Measurements from ENCODE around the gene PRKAG2. TPM values are rescaled to one million over a fixed set of nuclear protein-coding genes. Genes with fewer than 3 reads are reported as not detected.

The PRKAG2 gene
- total and polyA plus RNA-seq, 4 donors, result 17.5 to 33.3 (median 23.9) TPM

DNA sequence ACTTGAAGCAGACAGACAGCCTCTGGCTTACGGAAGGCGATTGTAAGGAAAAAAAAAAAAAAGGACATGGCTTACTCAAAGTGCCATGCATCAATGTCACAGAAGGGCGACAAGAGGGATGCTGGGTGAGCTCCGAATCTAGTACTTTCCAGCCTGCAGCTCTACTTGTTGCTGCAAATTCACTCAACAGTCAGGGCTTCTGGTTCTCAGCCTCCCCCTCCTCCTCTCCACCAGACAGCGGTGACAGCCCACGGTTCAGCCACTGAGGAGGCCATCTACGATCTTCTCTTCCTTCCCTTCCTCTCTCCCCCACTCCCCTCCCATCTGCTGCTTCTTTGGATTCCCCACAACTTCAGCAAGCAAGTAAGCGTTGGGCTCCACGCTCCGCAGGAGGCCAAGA, 63.5 kb downstream of the PRKAG2 start:
- ATAC-seq (ENCODE audit: insufficient read depth, low FRiP score) (no peak), DNase-seq (no peak)
- Histone ChIP-seq H3K36me3 (ENCODE audit: control insufficient read depth in 4 of 4, insufficient read depth in 4 of 4, low read length in 4 of 4) (no peaks in the 10 kb centered on the region), H3K4me1 (ENCODE audit: control insufficient read depth in 5 of 5, insufficient read depth in 5 of 5, low read length in 5 of 5) (peaks cover 0 to 11% (median 0%) of the 10 kb centered on the region in 5 donors), H3K27me3 (ENCODE audit: control insufficient read depth in 3 of 3, insufficient read depth in 3 of 3, low read length in 2 of 3) (peaks cover 0 to 13% (median 0%) of the 10 kb centered on the region in 3 donors), H3K9me3 (ENCODE audit: control insufficient read depth in 4 of 4, insufficient read depth in 3 of 4, low read length in 3 of 4) (no peaks in the 10 kb centered on the region), H3K9ac (ENCODE audit: insufficient read depth in 1 of 2, low read length in 2 of 2) (no peak overlapping the region), H3K4me3 (no peak overlapping the region), H3K27ac (ENCODE audit: low read depth in 1 of 2, low read length in 1 of 2) (no peak overlapping the region)
- TF ChIP-seq CTCF (IDR thresholded peaks at IDR 0.05; ENCODE audit: control extremely low read depth, extremely low read depth), result no peak
- WGBS, 2 donors, result 60 to 73% methylated on average over 10 of the region's 10 CpGs

- TF ChIP-seq CTCF (IDR thresholded peaks at IDR 0.05; ENCODE audit: control extremely low read depth, extremely low read depth), result no peak
- ATAC-seq (ENCODE audit: insufficient read depth, low FRiP score) (no peak), DNase-seq (no peak)
- Histone ChIP-seq H3K36me3 (ENCODE audit: control insufficient read depth in 4 of 4, insufficient read depth in 4 of 4, low read length in 4 of 4) (no peaks in the 10 kb centered on the region), H3K9ac (ENCODE audit: insufficient read depth in 1 of 2, low read length in 2 of 2) (no peak overlapping the region), H3K27me3 (ENCODE audit: control insufficient read depth in 3 of 3, insufficient read depth in 3 of 3, low read length in 2 of 3) (peaks cover 0 to 13% (median 0%) of the 10 kb centered on the region in 3 donors), H3K4me3 (no peak overlapping the region), H3K9me3 (ENCODE audit: control insufficient read depth in 4 of 4, insufficient read depth in 3 of 4, low read length in 3 of 4) (no peaks in the 10 kb centered on the region), H3K27ac (ENCODE audit: low read depth in 1 of 2, low read length in 1 of 2) (no peak overlapping the region), H3K4me1 (ENCODE audit: control insufficient read depth in 5 of 5, insufficient read depth in 5 of 5, low read length in 5 of 5) (peaks cover 0 to 11% (median 0%) of the 10 kb centered on the region in 5 donors)
- 80 to 84% methylated on average over 9 of the region's 9 CpGs for WGBS, 2 donors
Observed at GRCh38 chr7:151812967-151813366, 63.9 kb downstream of the PRKAG2 start.

GRCh38 chr7:151810441-151811232, 66.3 kb downstream of the PRKAG2 start:
- 91% methylated on average over 17 of the region's 17 CpGs for WGBS, 2 donors
- no peak for TF ChIP-seq CTCF (IDR thresholded peaks at IDR 0.05; ENCODE audit: control extremely low read depth, extremely low read depth)
- Histone ChIP-seq H3K27me3 (ENCODE audit: control insufficient read depth in 3 of 3, insufficient read depth in 3 of 3, low read length in 2 of 3) (peaks cover 0 to 13% (median 0%) of the 10 kb centered on the region in 3 donors), H3K36me3 (ENCODE audit: control insufficient read depth in 4 of 4, insufficient read depth in 4 of 4, low read length in 4 of 4) (no peaks in the 10 kb centered on the region), H3K27ac (ENCODE audit: low read depth in 1 of 2, low read length in 1 of 2) (no peak overlapping the region), H3K4me1 (ENCODE audit: control insufficient read depth in 5 of 5, insufficient read depth in 5 of 5, low read length in 5 of 5) (peaks cover 0 to 11% (median 0%) of the 10 kb centered on the region in 5 donors), H3K4me3 (no peak overlapping the region), H3K9me3 (ENCODE audit: control insufficient read depth in 4 of 4, insufficient read depth in 3 of 4, low read length in 3 of 4) (no peaks in the 10 kb centered on the region), H3K9ac (ENCODE audit: insufficient read depth in 1 of 2, low read length in 2 of 2) (no peak overlapping the region)
- no peak for DNase-seq
- no peak for ATAC-seq (ENCODE audit: insufficient read depth, low FRiP score)
